Measurements from ENCODE around the gene LAMTOR1.
"Not testable (repeated sequence)": the region's sequence is repeated elsewhere in the genome, so short reads cannot be mapped to it uniquely, and the experiment has no call there.

The LAMTOR1 gene

DNA sequence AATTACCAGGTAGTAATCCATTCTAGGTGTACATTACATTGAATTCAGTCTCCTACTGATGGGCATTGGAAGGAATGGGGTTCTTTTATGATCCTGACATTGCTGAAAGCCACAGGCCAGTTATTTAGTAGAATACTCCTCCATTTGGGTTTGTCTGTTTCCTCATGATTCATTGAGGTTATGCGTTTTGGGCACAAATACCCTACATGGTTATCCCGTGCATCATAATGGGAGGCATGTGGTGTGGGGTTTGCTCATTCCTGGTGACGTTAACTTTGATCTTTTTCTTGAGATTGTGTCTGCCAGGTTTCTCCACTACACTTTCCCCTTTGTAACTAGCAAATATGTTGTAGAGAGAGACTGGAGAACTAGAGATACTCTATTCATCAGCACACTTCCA, 38.0 kb upstream of the LAMTOR1 start:
- Histone ChIP-seq H3K27me3 (replicated peaks in 2 of 5; ENCODE audit: control insufficient read depth in 4 of 5, insufficient read depth in 5 of 5, low read length in 4 of 5) (no peaks in the 10 kb centered on the region), H3K27ac (ENCODE audit: insufficient read depth in 1 of 2, low read depth in 1 of 2, low read length in 2 of 2, poor library complexity in 1 of 2, severe bottlenecking in 2 of 2) (no peak overlapping the region), H3K36me3 (ENCODE audit: control insufficient read depth in 4 of 4, insufficient read depth in 4 of 4, low read length in 3 of 4) (no peaks in the 10 kb centered on the region), H3K9me3 (ENCODE audit: control extremely low read depth in 1 of 5, control insufficient read depth in 4 of 5, insufficient read depth in 2 of 5, low read depth in 1 of 5, low read length in 4 of 5) (no peaks in the 10 kb centered on the region), H3K4me3 (ENCODE audit: control insufficient read depth in 1 of 7, extremely low read depth in 1 of 7, insufficient read depth in 4 of 7, low read depth in 2 of 7, low read length in 6 of 7) (no peak overlapping the region), H3K4me1 (ENCODE audit: control extremely low read depth in 1 of 4, control insufficient read depth in 4 of 4, insufficient read depth in 4 of 4, low read length in 3 of 4) (peaks cover 0 to 4% (median 2%) of the 10 kb centered on the region in 4 experiments)
- DNase-seq = peak in 2 of 3 donors; percentile 13 to 21
- CTCF ChIA-PET = interaction anchor here (1.0 to 1.4 kb wide), 5 partner anchors 29 to 163 kb away, joined by 3 to 6 read pairs (median 4); partner anchors contain the start of gene ANAPC15
- WGBS (ENCODE audit: insufficient coverage) = no CpG with 5 or more reads among the region's 3 CpGs
- POLR2A ChIA-PET = no interaction called here

- no peak overlapping the region for H3K4me3 ChIP-seq (ENCODE audit: control insufficient read depth in 1 of 7, extremely low read depth in 1 of 7, insufficient read depth in 4 of 7, low read depth in 2 of 7, low read length in 6 of 7)
- WGBS (ENCODE audit: insufficient coverage) = no CpG with 5 or more reads among the region's 2 CpGs
- H3K27me3 ChIP-seq (replicated peaks in 2 of 5; ENCODE audit: control insufficient read depth in 4 of 5, insufficient read depth in 5 of 5, low read length in 4 of 5) = no peaks in the 10 kb centered on the region
- POLR2A ChIA-PET = no interaction called here
- CTCF ChIA-PET = interaction anchor here (1.0 to 1.4 kb wide), 4 partner anchors 42 to 163 kb away, joined by 3 to 6 read pairs (median 4); no protein-coding TSS in a partner anchor
- no peaks in the 10 kb centered on the region for H3K36me3 ChIP-seq (ENCODE audit: control insufficient read depth in 4 of 4, insufficient read depth in 4 of 4, low read length in 3 of 4)
- H3K4me1 ChIP-seq (ENCODE audit: control extremely low read depth in 1 of 4, control insufficient read depth in 4 of 4, insufficient read depth in 4 of 4, low read length in 3 of 4) = peaks cover 0 to 4% (median 2%) of the 10 kb centered on the region in 4 experiments
- DNase-seq = no peak
- H3K9me3 ChIP-seq (ENCODE audit: control extremely low read depth in 1 of 5, control insufficient read depth in 4 of 5, insufficient read depth in 2 of 5, low read depth in 1 of 5, low read length in 4 of 5) = no peaks in the 10 kb centered on the region
- H3K27ac ChIP-seq (ENCODE audit: insufficient read depth in 1 of 2, low read depth in 1 of 2, low read length in 2 of 2, poor library complexity in 1 of 2, severe bottlenecking in 2 of 2) = no peak overlapping the region
Observed at GRCh38 chr11:72140661-72141060, 37.6 kb upstream of the LAMTOR1 start.

DNA sequence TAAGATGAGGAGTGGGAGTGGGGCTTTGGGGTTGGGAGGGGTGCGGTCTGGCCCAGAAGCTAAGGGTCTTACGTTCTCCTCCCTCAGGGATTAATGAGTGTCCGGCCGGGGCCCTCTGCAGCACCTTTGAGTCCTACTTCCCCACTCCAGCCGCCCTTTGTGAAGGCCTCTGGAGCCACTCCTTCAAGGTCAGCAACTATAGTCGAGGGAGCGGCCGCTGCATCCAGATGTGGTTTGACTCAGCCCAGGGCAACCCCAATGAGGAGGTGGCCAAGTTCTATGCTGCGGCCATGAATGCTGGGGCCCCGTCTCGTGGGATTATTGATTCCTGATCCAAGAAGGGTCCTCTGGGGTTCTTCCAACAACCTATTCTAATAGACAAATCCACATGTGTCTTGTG, 36.4 kb upstream of the LAMTOR1 start:
- Histone ChIP-seq H3K27me3 (replicated peaks in 2 of 5; ENCODE audit: control insufficient read depth in 4 of 5, insufficient read depth in 5 of 5, low read length in 4 of 5) (no peaks in the 10 kb centered on the region), H3K36me3 (ENCODE audit: control insufficient read depth in 4 of 4, insufficient read depth in 4 of 4, low read length in 3 of 4) (no peaks in the 10 kb centered on the region), H3K4me1 (ENCODE audit: control extremely low read depth in 1 of 4, control insufficient read depth in 4 of 4, insufficient read depth in 4 of 4, low read length in 3 of 4) (peaks cover 0 to 4% (median 2%) of the 10 kb centered on the region in 4 experiments), H3K27ac (ENCODE audit: insufficient read depth in 1 of 2, low read depth in 1 of 2, low read length in 2 of 2, poor library complexity in 1 of 2, severe bottlenecking in 2 of 2) (no peak overlapping the region), H3K9me3 (ENCODE audit: control extremely low read depth in 1 of 5, control insufficient read depth in 4 of 5, insufficient read depth in 2 of 5, low read depth in 1 of 5, low read length in 4 of 5) (no peaks in the 10 kb centered on the region), H3K4me3 (ENCODE audit: control insufficient read depth in 1 of 7, extremely low read depth in 1 of 7, insufficient read depth in 4 of 7, low read depth in 2 of 7, low read length in 6 of 7) (no peak overlapping the region)
- no peak for DNase-seq
- ChIA-PET CTCF (no interaction called here), POLR2A (no interaction called here)
- WGBS (ENCODE audit: insufficient coverage) = 95% methylated on average over 8 of the region's 11 CpGs

DNA sequence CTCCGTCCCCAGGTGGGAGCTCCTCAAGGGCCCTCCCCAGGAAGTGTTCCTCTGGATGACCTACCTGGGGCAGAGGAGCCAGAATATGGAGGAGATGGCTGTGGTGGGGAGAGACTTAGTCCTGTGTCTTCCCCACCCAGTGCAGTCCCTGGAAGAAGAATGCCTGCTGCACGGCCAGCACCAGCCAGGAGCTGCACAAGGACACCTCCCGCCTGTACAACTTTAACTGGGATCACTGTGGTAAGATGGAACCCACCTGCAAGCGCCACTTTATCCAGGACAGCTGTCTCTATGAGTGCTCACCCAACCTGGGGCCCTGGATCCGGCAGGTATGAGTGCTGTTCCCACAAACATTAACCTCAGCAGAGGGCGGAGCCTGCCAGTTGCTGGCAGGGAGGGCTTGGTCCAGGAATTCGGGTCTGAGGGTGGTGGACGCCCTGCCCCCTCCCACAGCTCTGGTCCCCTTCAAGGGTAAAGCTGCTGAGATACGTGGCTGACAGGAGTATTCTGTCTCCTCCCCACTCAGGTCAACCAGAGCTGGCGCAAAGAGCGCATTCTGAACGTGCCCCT, 35.8 kb upstream of the LAMTOR1 start:
- Histone ChIP-seq H3K27ac (ENCODE audit: insufficient read depth in 1 of 2, low read depth in 1 of 2, low read length in 2 of 2, poor library complexity in 1 of 2, severe bottlenecking in 2 of 2) (no peak overlapping the region), H3K36me3 (ENCODE audit: control insufficient read depth in 4 of 4, insufficient read depth in 4 of 4, low read length in 3 of 4) (no peaks in the 10 kb centered on the region), H3K4me1 (ENCODE audit: control extremely low read depth in 1 of 4, control insufficient read depth in 4 of 4, insufficient read depth in 4 of 4, low read length in 3 of 4) (peaks cover 0 to 3% (median 2%) of the 10 kb centered on the region in 4 experiments), H3K9me3 (ENCODE audit: control extremely low read depth in 1 of 5, control insufficient read depth in 4 of 5, insufficient read depth in 2 of 5, low read depth in 1 of 5, low read length in 4 of 5) (no peaks in the 10 kb centered on the region), H3K4me3 (ENCODE audit: control insufficient read depth in 1 of 7, extremely low read depth in 1 of 7, insufficient read depth in 4 of 7, low read depth in 2 of 7, low read length in 6 of 7) (no peak overlapping the region), H3K27me3 (replicated peaks in 2 of 5; ENCODE audit: control insufficient read depth in 4 of 5, insufficient read depth in 5 of 5, low read length in 4 of 5) (no peaks in the 10 kb centered on the region)
- CTCF ChIA-PET = interaction anchor here (1.2 kb wide), 1 partner anchor 114 kb away, joined by 3 read pairs; no protein-coding TSS in a partner anchor
- DNase-seq = no peak
- WGBS (ENCODE audit: insufficient coverage) = 90% methylated on average over 6 of the region's 12 CpGs
- POLR2A ChIA-PET = no interaction called here

GRCh38 chr11:72136684-72137262, 33.7 kb upstream of the LAMTOR1 start:
- POLR2A ChIA-PET = no interaction called here
- Histone ChIP-seq H3K4me3 (ENCODE audit: control insufficient read depth in 1 of 7, extremely low read depth in 1 of 7, insufficient read depth in 4 of 7, low read depth in 2 of 7, low read length in 6 of 7) (peak overlapping the region in 1 of 7 experiments; percentile 31), H3K4me1 (ENCODE audit: control extremely low read depth in 1 of 4, control insufficient read depth in 4 of 4, insufficient read depth in 4 of 4, low read length in 3 of 4) (peaks cover 6 to 13% (median 8%) of the 10 kb centered on the region in 4 experiments), H3K27ac (ENCODE audit: insufficient read depth in 1 of 2, low read depth in 1 of 2, low read length in 2 of 2, poor library complexity in 1 of 2, severe bottlenecking in 2 of 2) (no peak overlapping the region), H3K27me3 (replicated peaks in 2 of 5; ENCODE audit: control insufficient read depth in 4 of 5, insufficient read depth in 5 of 5, low read length in 4 of 5) (no peaks in the 10 kb centered on the region), H3K9me3 (ENCODE audit: control extremely low read depth in 1 of 5, control insufficient read depth in 4 of 5, insufficient read depth in 2 of 5, low read depth in 1 of 5, low read length in 4 of 5) (no peaks in the 10 kb centered on the region), H3K36me3 (ENCODE audit: control insufficient read depth in 4 of 4, insufficient read depth in 4 of 4, low read length in 3 of 4) (no peaks in the 10 kb centered on the region)
- CTCF ChIA-PET = interaction anchor here (0.6 to 1.0 kb wide), 2 partner anchors 8 to 9 kb away, joined by 3 read pairs; no protein-coding TSS in a partner anchor
- 100% methylated on average over 4 of the region's 4 CpGs for WGBS (ENCODE audit: insufficient coverage)
- DNase-seq = no peak

DNA sequence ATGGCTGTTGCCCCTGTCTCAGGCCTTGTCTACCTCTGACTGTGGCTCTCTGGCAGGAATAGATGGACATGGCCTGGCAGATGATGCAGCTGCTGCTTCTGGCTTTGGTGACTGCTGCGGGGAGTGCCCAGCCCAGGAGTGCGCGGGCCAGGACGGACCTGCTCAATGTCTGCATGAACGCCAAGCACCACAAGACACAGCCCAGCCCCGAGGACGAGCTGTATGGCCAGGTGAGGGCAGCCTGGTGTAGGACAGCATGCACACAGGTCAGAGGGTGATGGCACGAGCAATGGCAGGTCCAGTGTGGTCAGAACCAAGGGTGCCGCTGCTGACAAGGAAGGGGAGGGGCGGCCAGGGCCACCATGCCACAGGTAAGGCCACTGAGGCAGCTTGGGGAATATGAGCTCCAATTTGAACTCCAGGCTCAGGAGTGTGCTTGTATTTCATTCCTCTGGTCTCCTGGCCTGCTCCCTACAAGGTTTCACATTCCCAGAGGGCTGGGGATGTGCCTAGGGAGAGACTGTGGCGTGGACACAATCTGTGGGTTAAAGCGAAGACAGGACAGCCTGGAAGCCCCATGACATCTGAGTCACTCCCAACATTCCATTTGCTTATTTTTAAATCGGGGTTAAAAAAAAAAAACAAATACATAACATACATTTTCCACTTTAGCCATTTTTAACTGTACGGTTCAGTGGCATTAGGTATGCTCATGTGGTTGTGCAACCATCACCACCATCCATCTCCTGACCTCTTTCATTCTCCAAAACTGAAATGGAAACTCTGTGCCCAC, 33.0 kb upstream of the LAMTOR1 start:
- Histone ChIP-seq H3K36me3 (ENCODE audit: control insufficient read depth in 4 of 4, insufficient read depth in 4 of 4, low read length in 3 of 4) (no peaks in the 10 kb centered on the region), H3K4me3 (ENCODE audit: control insufficient read depth in 1 of 7, extremely low read depth in 1 of 7, insufficient read depth in 4 of 7, low read depth in 2 of 7, low read length in 6 of 7) (peak overlapping the region in 1 of 7 experiments; percentile 31), H3K27ac (ENCODE audit: insufficient read depth in 1 of 2, low read depth in 1 of 2, low read length in 2 of 2, poor library complexity in 1 of 2, severe bottlenecking in 2 of 2) (no peak overlapping the region), H3K4me1 (ENCODE audit: control extremely low read depth in 1 of 4, control insufficient read depth in 4 of 4, insufficient read depth in 4 of 4, low read length in 3 of 4) (peaks cover 6 to 13% (median 8%) of the 10 kb centered on the region in 4 experiments), H3K27me3 (replicated peaks in 2 of 5; ENCODE audit: control insufficient read depth in 4 of 5, insufficient read depth in 5 of 5, low read length in 4 of 5) (no peaks in the 10 kb centered on the region), H3K9me3 (ENCODE audit: control extremely low read depth in 1 of 5, control insufficient read depth in 4 of 5, insufficient read depth in 2 of 5, low read depth in 1 of 5, low read length in 4 of 5) (no peaks in the 10 kb centered on the region)
- DNase-seq = no peak
- 96% methylated on average over 13 of the region's 14 CpGs for WGBS (ENCODE audit: insufficient coverage)
- ChIA-PET CTCF (interaction anchor here (0.6 kb wide), 1 partner anchor 9 kb away, joined by 3 read pairs; no protein-coding TSS in a partner anchor), POLR2A (no interaction called here)

DNA sequence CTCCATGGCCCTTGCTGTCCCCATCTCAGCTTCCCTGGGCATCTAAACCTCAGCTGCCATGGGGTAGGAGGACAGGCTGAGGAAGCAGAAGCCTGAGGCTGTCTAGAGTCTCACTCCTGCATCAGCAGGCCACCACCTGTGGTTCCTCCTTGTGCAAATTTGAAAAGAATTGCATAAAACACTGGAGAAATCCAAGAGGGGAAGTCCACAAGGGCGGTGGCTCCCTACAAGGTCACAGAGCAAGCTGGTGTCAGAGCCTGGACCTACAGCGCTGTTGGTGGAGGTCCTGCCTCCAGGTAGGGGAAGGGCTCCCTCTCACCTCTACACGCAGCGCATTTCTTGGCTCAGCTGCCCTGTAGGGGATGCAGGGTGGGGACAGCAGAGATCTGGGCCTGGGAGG, 32.4 kb upstream of the LAMTOR1 start, which contains the start of gene FOLR3:
Gene FOLR3, plus strand, starts transcription at position 253 of the 400 bp plus-strand sequence. CDS start 228 bp downstream, outside the sequence.
- H3K36me3 ChIP-seq (ENCODE audit: control insufficient read depth in 4 of 4, insufficient read depth in 4 of 4, low read length in 3 of 4); DNase-seq; H3K9me3 ChIP-seq (ENCODE audit: control extremely low read depth in 1 of 5, control insufficient read depth in 4 of 5, insufficient read depth in 2 of 5, low read depth in 1 of 5, low read length in 4 of 5); H3K27me3 ChIP-seq (replicated peaks in 2 of 5; ENCODE audit: control insufficient read depth in 4 of 5, insufficient read depth in 5 of 5, low read length in 4 of 5); POLR2A ChIA-PET; H3K27ac ChIP-seq (ENCODE audit: insufficient read depth in 1 of 2, low read depth in 1 of 2, low read length in 2 of 2, poor library complexity in 1 of 2, severe bottlenecking in 2 of 2): not testable (repeated sequence)
- 95% methylated on average over 2 of the region's 4 CpGs for WGBS (ENCODE audit: insufficient coverage)
- CTCF ChIA-PET = interaction anchor here (0.6 kb wide), 1 partner anchor 9 kb away, joined by 4 read pairs; no protein-coding TSS in a partner anchor
- H3K4me3 ChIP-seq (ENCODE audit: control insufficient read depth in 1 of 7, extremely low read depth in 1 of 7, insufficient read depth in 4 of 7, low read depth in 2 of 7, low read length in 6 of 7) = peak within 1 kb of the TSS in 1 of 7 experiments; percentile 31
- H3K4me1 ChIP-seq (ENCODE audit: control extremely low read depth in 1 of 4, control insufficient read depth in 4 of 4, insufficient read depth in 4 of 4, low read length in 3 of 4) = peaks cover 6 to 13% (median 8%) of the 10 kb centered on the region in 4 experiments
